ENCODE data around the gene INPP5D. TPM values are rescaled to one million over a fixed set of nuclear protein-coding genes. Genes with fewer than 3 reads are reported as not detected.

Gene INPP5D
- polyA plus RNA-seq, 1 of the 3 experiments (the other 2 are of a cell fraction), result 1.3 TPM

- 75% methylated on average over 7 of the region's 7 CpGs for WGBS (ENCODE audit: low lambda C conversion rate)
Measured at GRCh38 chr2:233185330-233185729, 125.2 kb downstream of the INPP5D start.

GRCh38 chr2:233185963-233186362 is 125.8 kb downstream of the INPP5D start:
- Histone ChIP-seq H3F3A (replicated peaks; ENCODE audit: insufficient read depth) (no peaks in the 10 kb centered on the region), H2AFZ (ENCODE audit: low read depth) (no peak overlapping the region), H3K4me2 (no peak overlapping the region), H3K9me3 (no peaks in the 10 kb centered on the region), H3K27me3 (ENCODE audit: insufficient read depth) (no peaks in the 10 kb centered on the region; the same call in 1 of the 2 replicates), H3K9ac (no peak overlapping the region), H3K79me2 (ENCODE audit: insufficient read depth) (no peaks in the 10 kb centered on the region), H3K9me2 (no peaks in the 10 kb centered on the region), H3K27ac (ENCODE audit: low read depth in 2 of 2, low read length in 1 of 2) (no peak overlapping the region), H4K20me1 (ENCODE audit: insufficient read depth) (no peaks in the 10 kb centered on the region), H3K36me3 (replicated peaks in 1 of 2; ENCODE audit: control insufficient read depth in 1 of 2, insufficient read depth in 2 of 2, low read length in 1 of 2) (no peaks in the 10 kb centered on the region), H3K4me1 (ENCODE audit: control insufficient read depth in 1 of 2, insufficient read depth in 2 of 2, low read depth in 1 of 2, low read length in 1 of 2) (no peaks in the 10 kb centered on the region; a peak in 1 of 4 replicates), H3K4me3 (ENCODE audit: low read depth in 2 of 2, low read length in 1 of 2) (no peak overlapping the region)
- 90% methylated on average over 7 of the region's 8 CpGs for WGBS (ENCODE audit: low lambda C conversion rate)
- ChIA-PET CTCF (no interaction called here), POLR2A (no interaction called here)
- DNase-seq, result no peak
- TF ChIP-seq FOXM1 (IDR thresholded peaks at IDR 0.05; ENCODE audit: low read depth), result no peak
- TF ChIP-seq NRF1 (IDR thresholded peaks at IDR 0.05; ENCODE audit: low read depth, low read length), result no peak
- TF ChIP-seq, protein P1, sequence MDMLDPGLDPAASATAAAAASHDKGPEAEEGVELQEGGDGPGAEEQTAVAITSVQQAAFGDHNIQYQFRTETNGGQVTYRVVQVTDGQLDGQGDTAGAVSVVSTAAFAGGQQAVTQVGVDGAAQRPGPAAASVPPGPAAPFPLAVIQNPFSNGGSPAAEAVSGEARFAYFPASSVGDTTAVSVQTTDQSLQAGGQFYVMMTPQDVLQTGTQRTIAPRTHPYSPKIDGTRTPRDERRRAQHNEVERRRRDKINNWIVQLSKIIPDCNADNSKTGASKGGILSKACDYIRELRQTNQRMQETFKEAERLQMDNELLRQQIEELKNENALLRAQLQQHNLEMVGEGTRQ (IDR thresholded peaks at IDR 0.05; ENCODE audit: borderline replicate concordance, low read depth, low read length), result no peak
- no peak for TF ChIP-seq ELF1 (IDR thresholded peaks at IDR 0.05)
- TF ChIP-seq SIN3A (IDR thresholded peaks at IDR 0.05; ENCODE audit: borderline replicate concordance, low read depth, low read length), result no peak
- TF ChIP-seq MEF2A (IDR thresholded peaks at IDR 0.05; ENCODE audit: borderline replicate concordance, low read depth), result no peak
- TF ChIP-seq EZH2phosphoT487 (IDR thresholded peaks at IDR 0.05; ENCODE audit: borderline replicate concordance, low read depth), result no peak
- TF ChIP-seq MXI1 (IDR thresholded peaks at IDR 0.05; ENCODE audit: low read depth, low read length), result no peak
- no peak for TF ChIP-seq MAX (IDR thresholded peaks at IDR 0.05; ENCODE audit: low read depth)
- no peak for TF ChIP-seq TCF12 (IDR thresholded peaks at IDR 0.05)
- TF ChIP-seq, protein P2, sequence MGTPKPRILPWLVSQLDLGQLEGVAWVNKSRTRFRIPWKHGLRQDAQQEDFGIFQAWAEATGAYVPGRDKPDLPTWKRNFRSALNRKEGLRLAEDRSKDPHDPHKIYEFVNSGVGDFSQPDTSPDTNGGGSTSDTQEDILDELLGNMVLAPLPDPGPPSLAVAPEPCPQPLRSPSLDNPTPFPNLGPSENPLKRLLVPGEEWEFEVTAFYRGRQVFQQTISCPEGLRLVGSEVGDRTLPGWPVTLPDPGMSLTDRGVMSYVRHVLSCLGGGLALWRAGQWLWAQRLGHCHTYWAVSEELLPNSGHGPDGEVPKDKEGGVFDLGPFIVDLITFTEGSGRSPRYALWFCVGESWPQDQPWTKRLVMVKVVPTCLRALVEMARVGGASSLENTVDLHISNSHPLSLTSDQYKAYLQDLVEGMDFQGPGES (IDR thresholded peaks at IDR 0.05; ENCODE audit: low read depth, low read length), result no peak
- no peak for TF ChIP-seq FOXJ3 (CRISPR knock-in tag; IDR thresholded peaks at IDR 0.05)
- TF ChIP-seq SMC3 (IDR thresholded peaks at IDR 0.05; ENCODE audit: low read depth, low read length), result no peak
- TF ChIP-seq ZBTB33 (IDR thresholded peaks at IDR 0.05; ENCODE audit: borderline replicate concordance, low read depth), result no peak
- TF ChIP-seq CHD2 (IDR thresholded peaks at IDR 0.05; ENCODE audit: low read length, partially characterized antibody), result no peak

More at GRCh38 chr2:233185330-233185729, 125.2 kb downstream of the INPP5D start:
- no peak overlapping the region for H3K4me3 ChIP-seq (ENCODE audit: low read depth in 2 of 2, low read length in 1 of 2)
- no peak overlapping the region for H3K4me2 ChIP-seq
- no peaks in the 10 kb centered on the region for H3K79me2 ChIP-seq (ENCODE audit: insufficient read depth)
- no peak overlapping the region for H3K27ac ChIP-seq (ENCODE audit: low read depth in 2 of 2, low read length in 1 of 2)
- CTCF ChIA-PET, result no interaction called here
- no peaks in the 10 kb centered on the region for H3K36me3 ChIP-seq (replicated peaks in 1 of 2; ENCODE audit: control insufficient read depth in 1 of 2, insufficient read depth in 2 of 2, low read length in 1 of 2)
- no peak overlapping the region for H2AFZ ChIP-seq (ENCODE audit: low read depth)
- no peak for DNase-seq
- H3K9me3 ChIP-seq, result no peaks in the 10 kb centered on the region
- no peak overlapping the region for H3K9ac ChIP-seq
- H3K27me3 ChIP-seq (ENCODE audit: insufficient read depth), result no peaks in the 10 kb centered on the region; the same call in 1 of the 2 replicates
- no peaks in the 10 kb centered on the region for H3F3A ChIP-seq (replicated peaks; ENCODE audit: insufficient read depth)
- TF ChIP-seq TEAD4 (IDR thresholded peaks at IDR 0.05; ENCODE audit: borderline replicate concordance, insufficient read depth) (no peak), GATA2 (CRISPR knock-in tag; IDR thresholded peaks at IDR 0.05) (no peak), ELF1 (IDR thresholded peaks at IDR 0.05) (no peak), FOXM1 (IDR thresholded peaks at IDR 0.05; ENCODE audit: low read depth) (no peak), NFIC (IDR thresholded peaks at IDR 0.05; ENCODE audit: borderline replicate concordance) (no peak), ZBTB33 (IDR thresholded peaks at IDR 0.05; ENCODE audit: borderline replicate concordance, low read depth) (no peak), FOSL2 (IDR thresholded peaks at IDR 0.05; ENCODE audit: borderline replicate concordance, low read depth) (no peak), MAX (IDR thresholded peaks at IDR 0.05; ENCODE audit: low read depth) (no peak), RFX5 (IDR thresholded peaks at IDR 0.05; ENCODE audit: low read length) (no peak), MEF2A (IDR thresholded peaks at IDR 0.05; ENCODE audit: borderline replicate concordance, low read depth) (no peak)
- H3K4me1 ChIP-seq (ENCODE audit: control insufficient read depth in 1 of 2, insufficient read depth in 2 of 2, low read depth in 1 of 2, low read length in 1 of 2), result no peaks in the 10 kb centered on the region; a peak in 1 of 4 replicates
- no peaks in the 10 kb centered on the region for H4K20me1 ChIP-seq (ENCODE audit: insufficient read depth)
- POLR2A ChIA-PET, result no interaction called here
- H3K9me2 ChIP-seq, result no peaks in the 10 kb centered on the region
